Esophagus squamous epithelium (tissue), 4 donors: Measurements from ENCODE around the gene DDI2.

ENCODE experiments used
- POLR2A ChIP-seq, 4 donors: fragments of 450-650 bp; IDR thresholded peaks; one replicate each; pipeline ENCODE4 v1.6.1; 2017; ENCODE audit warnings: antibody characterized with exemption in 4 of 4, mild to moderate bottlenecking in 4 of 4, moderate library complexity in 3 of 4
- TF ChIP-seq, protein P1 (sequence below), 6 experiments: fragments of 450-650 bp in 4 of 6; fragments of 200-600 bp in 2 of 6; sonication (generic) in 2 of 6; IDR thresholded peaks; one replicate each; pipeline ENCODE4 v1.5.1; 2016 to 2019; ENCODE audit warnings: antibody characterized with exemption in 6 of 6, mild to moderate bottlenecking in 4 of 6, moderate library complexity in 4 of 6

DNA sequence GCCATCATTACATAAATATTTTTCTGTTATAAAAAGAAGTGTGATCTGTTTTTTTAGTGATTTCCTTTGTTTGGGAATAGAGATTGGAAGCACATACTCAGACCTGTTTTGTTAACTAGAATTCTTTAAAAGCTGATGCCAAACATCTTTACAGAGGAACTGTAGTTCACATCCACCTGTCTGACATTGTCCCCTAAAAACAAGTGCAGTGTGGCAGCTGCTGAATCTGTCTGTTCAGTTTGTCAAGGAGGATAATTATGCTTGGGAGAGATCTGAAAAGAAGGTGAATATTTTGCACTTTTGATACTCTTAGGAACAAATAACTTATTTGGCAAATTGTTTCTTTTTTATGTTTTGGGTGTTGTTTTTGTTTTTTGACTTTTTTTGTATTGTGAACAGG, 46.0 kb upstream of the DDI2 start:
- no peak for TF ChIP-seq POLR2A (IDR thresholded peaks at IDR 0.05)
- TF ChIP-seq, protein P1, sequence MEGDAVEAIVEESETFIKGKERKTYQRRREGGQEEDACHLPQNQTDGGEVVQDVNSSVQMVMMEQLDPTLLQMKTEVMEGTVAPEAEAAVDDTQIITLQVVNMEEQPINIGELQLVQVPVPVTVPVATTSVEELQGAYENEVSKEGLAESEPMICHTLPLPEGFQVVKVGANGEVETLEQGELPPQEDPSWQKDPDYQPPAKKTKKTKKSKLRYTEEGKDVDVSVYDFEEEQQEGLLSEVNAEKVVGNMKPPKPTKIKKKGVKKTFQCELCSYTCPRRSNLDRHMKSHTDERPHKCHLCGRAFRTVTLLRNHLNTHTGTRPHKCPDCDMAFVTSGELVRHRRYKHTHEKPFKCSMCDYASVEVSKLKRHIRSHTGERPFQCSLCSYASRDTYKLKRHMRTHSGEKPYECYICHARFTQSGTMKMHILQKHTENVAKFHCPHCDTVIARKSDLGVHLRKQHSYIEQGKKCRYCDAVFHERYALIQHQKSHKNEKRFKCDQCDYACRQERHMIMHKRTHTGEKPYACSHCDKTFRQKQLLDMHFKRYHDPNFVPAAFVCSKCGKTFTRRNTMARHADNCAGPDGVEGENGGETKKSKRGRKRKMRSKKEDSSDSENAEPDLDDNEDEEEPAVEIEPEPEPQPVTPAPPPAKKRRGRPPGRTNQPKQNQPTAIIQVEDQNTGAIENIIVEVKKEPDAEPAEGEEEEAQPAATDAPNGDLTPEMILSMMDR (IDR thresholded peaks at IDR 0.05) = no peak
